ENCODE measurements around the gene COL12A1.

COL12A1 gene

GRCh38 chr6:75065523-75065922 lies 140.3 kb downstream of the COL12A1 start:
- TF ChIP-seq CTCF (IDR thresholded peaks at IDR 0.05; ENCODE audit: low read depth, low read length): peak; percentile 4; the same call in 1 of the 2 replicates
- DNase-seq (ENCODE audit: extremely low read depth, low read depth): no peak

DNA sequence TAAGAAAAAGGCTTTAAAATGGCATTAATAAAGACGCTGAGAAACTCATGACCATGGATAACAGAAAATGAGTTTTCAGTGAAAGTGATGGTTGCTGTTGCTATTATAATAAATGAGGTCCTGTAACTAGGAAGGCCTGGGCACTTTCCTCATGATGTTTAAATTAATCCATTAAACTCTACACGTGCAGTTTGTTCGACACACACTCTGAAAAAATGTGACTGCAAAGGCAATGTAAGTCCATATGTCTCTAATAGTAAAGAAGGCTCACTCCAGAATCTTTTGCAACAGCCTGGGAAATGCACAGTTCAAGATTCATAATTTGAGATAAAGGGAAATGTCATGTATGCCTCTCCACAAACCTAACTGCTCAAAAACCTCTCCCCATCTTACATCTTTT lies 153.4 kb downstream of the COL12A1 start:
- no peak for TF ChIP-seq CTCF (IDR thresholded peaks at IDR 0.05; ENCODE audit: low read depth, low read length)
- no peak for DNase-seq (ENCODE audit: extremely low read depth, low read depth)

GRCh38 chr6:75049308-75049707 lies 156.5 kb downstream of the COL12A1 start:
- DNase-seq (ENCODE audit: extremely low read depth, low read depth): no peak
- no peak for TF ChIP-seq CTCF (IDR thresholded peaks at IDR 0.05; ENCODE audit: low read depth, low read length)

GRCh38 chr6:75044846-75045245 lies 161.0 kb downstream of the COL12A1 start:
- DNase-seq (ENCODE audit: extremely low read depth, low read depth): no peak
- TF ChIP-seq CTCF (IDR thresholded peaks at IDR 0.05; ENCODE audit: low read depth, low read length): no peak

GRCh38 chr6:75041381-75041780 lies 164.5 kb downstream of the COL12A1 start:
- no peak for DNase-seq (ENCODE audit: extremely low read depth, low read depth)
- no peak for TF ChIP-seq CTCF (IDR thresholded peaks at IDR 0.05; ENCODE audit: low read depth, low read length)

All from AG09319 (cell line).